Putamen (tissue), 1 donor: ENCODE results near the gene SSR4.
"Not testable (repeated sequence)": the region's sequence is repeated elsewhere in the genome, so short reads cannot be mapped to it uniquely, and the experiment has no call there.

Experiments used
- DNase-seq: peaks from one replicate; pipeline ENCODE4 v3.0.0-alpha.2; 2016; ENCODE audit warnings: low spot score

Gene SSR4

DNA sequence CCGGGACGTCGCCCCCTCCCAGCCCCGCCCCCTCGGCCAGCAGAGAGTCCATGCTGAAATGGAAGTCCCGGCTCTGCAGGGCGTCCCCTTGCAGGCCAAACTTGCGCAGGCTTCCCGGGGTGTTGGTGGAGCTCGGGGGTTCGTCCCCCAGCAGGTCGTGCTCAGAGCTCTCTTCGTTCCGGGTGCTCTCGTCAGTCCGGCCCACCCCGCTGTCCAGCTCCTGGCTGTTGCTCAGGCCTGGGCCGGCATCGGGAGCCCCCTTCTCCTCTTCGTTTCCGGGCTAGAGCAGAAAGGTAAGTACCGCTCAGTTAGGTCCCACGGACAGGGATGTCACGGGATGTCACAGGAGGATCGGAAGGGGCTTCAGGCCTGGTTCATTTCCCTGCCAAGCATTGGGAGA lies 10.2 kb downstream of the SSR4 start:
- DNase-seq, result no peak

DNA sequence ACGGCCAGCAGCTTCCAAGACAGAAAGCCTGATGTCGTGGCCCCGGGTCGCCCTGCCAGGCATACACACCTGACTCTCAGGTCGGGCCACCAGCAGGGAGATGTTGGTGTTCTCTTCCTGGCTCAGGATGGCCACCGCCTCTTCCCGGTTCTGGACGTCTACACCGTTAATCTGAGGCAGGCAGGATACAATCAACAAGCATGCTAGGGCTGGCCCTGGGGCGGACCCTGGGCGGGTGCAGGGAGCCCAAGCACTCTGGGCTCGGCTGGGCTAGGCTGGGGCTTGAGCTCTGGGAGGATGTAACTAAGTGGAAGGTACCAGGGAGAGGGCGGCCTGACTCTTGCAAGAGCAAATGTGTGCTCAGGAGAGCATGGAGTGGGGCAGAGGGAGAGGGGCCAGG lies 11.0 kb downstream of the SSR4 start:
- no peak for DNase-seq

- DNase-seq, result no peak
These were observed 12.6 kb downstream of the SSR4 start for GRCh38 chrX:153806999-153807575.

GRCh38 chrX:153807976-153808375 lies 13.5 kb downstream of the SSR4 start:
- no peak for DNase-seq

DNA sequence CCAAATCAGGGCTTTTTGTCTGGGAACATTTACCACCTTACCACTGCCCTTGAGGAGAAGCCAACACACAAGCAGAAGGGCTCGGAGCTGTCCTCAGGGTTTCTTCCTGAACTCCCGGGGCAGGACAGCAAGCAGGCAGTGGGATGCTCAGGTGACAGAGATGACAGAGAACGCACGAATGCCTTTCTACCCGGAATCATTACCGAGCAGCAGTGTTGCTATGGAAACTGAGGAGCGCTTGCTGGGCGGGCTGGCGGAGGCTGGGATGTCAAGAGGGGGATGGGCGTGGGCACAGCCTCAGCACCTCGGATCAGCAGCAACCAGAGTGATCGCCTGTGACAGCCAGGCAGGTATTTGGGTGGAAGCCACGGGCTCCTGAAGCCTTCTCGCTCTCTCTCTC lies 17.8 kb downstream of the SSR4 start:
- peak; percentile 49 for DNase-seq

GRCh38 chrX:153813161-153813560 lies 18.7 kb downstream of the SSR4 start:
- no peak for DNase-seq

- DNase-seq, result no peak
These were observed 20.3 kb downstream of the SSR4 start for GRCh38 chrX:153814591-153815315.

DNA sequence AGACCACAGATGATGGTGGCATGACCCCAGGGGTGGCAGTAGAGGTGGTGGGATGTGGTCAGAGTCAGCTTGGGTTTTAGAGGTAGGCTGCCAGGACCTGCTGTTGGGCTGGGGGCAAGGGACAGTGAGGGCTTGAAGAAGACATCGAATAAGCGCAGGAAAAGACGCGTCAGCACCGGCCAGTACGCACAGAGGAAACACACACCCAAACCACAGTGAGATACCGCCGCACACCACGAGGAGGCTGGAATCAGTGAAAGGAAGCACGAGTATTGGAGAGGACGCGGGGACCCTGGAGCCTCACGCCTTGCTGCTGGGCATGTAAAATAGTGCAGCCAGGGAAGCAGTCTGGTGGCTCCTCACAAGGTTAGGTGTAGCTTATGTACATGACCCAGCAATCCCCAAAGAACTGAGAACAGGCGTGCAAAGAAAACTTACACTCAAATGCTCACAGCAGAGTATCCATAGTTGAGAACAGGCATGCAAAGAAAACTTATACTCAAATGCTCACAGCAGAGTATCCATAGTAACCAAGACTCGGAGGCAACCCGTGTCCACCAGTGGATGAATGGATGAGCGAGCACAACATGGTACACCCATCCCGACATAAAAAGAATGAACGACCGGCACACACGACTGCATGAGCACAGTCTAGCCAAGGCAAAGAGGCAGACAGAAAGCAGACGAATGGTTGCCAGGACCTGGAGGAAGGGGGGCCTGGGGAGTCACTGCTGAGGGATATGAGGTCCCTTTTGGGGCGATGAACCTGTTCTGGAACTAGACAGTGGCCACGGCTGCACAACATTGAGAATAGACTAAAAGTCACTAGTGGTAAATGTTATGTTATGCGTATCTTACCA lies 22.6 kb downstream of the SSR4 start:
- DNase-seq, result no peak

DNA sequence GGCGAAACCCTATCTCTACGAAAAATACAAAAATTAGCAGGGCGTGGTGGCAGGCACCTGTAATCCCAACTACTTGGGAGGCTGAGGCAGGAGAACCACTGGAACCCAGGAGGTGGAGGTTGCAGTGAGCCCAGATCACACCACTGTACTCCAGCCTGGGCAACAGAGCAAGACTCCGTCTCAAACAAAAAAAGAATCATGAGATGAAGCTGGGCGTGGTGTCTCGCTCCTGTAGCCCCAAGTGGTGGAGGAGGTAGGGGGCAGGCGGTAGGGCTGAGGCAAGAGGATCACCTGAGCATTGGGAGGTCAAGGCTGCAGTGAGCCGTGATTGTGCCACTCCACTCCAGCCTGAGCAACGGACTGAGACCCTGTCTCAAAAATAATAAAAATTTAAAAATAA lies 23.6 kb downstream of the SSR4 start:
- not testable (repeated sequence) for DNase-seq

DNA sequence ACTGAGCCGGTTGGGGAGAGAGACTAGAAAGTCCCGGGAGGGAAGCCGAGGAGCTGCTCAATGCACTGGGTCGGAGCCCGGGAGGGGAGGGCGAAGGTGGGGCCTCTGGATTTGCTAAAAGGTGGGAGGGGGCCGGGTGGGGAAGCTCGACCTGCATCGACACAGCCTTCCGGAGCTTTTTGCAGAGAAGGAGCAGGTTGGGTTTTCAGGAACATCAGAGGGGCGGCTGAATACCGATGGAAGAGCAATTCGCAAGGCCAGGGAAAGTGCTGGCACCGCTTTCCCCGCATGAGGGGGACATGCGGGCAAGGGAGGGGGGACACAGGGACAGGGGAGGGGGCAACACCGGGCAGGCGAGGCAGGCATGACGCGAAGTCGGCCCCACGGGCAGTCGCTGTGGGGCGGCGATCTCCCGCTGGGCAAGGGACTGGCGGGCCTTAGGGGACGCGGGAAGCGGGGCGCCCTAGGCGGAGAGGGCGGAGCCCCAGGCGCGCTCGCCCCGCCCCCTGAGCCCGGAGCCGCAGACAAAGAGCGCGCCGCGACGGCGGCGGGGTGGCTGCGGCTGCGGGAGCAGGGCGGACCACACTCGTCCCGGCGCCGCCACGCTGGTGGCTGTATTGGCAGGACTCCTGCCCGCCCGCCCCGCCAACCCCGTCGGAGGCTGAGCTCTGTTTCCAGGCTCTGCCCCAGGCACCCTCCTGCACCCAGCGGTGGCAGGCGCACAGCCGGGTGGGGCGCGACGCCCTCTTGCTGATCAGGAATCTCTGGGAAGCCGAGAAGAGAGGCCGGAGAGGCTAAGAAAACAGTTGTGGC lies 24.3 kb downstream of the SSR4 start:
- no peak for DNase-seq

GRCh38 chrX:153819384-153820040 lies 25.0 kb downstream of the SSR4 start:
- no peak for DNase-seq

GRCh38 chrX:153820601-153821000 lies 26.1 kb downstream of the SSR4 start:
- DNase-seq, result no peak

DNA sequence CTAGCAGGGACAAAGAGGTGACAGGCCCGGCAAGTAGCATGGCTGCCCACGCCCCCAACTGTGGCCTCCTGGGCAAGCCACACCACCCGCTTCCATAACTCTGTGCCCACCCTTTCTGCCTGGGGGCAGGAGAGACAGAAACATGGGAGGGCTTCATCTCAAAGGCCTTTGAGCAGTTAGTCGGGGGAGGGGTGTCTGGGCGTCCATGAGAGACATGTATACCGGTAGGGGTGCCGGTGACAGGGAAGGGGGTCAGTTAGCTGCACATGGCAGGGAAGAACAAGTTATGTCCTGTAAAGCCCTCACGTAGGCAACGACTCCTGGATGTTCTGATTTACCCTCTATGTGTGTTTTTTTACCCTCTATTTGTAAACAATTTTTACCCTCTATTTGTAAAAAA lies 26.6 kb downstream of the SSR4 start:
- DNase-seq, result no peak

GRCh38 chrX:153824348-153824747 lies 29.9 kb downstream of the SSR4 start:
- DNase-seq, result no peak

DNA sequence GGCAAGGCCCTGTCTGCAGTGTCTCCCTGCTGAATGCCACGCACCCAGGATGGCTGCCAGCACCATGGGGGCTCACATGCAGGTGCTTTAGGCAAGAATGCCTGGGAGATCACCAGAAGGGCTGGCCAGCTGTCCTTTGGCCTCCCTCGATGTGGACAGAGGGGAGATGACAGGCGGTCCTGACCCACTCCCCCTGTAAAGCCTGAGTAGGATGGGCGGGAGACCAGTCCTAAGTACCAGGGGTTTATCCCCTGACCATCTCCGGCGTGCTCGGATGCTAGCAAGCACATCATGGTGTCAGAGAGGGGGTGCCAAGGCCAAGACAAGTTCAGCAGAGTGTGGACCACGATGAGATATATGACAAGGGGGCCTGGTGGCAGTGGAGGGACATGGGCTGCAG lies 30.6 kb downstream of the SSR4 start:
- DNase-seq, result no peak

DNA sequence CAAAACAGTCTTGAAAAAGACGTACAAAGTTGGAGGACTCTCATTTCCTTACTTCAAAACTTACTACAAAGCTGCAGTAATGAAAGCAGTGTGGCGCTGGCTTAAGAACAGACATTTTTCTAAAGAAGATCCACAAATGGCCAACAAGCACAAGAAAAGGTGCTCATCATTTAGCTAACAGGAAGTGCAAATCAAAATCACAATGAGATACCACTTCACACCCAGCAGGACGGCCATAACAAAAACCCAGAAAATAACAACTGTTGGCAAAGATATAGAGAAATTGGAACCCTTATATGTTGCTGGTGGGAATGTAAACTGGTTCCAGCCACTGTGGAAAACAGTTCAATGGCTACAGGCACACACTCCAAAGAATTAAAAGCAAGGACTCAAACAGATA lies 32.5 kb downstream of the SSR4 start:
- DNase-seq, result no peak

DNA sequence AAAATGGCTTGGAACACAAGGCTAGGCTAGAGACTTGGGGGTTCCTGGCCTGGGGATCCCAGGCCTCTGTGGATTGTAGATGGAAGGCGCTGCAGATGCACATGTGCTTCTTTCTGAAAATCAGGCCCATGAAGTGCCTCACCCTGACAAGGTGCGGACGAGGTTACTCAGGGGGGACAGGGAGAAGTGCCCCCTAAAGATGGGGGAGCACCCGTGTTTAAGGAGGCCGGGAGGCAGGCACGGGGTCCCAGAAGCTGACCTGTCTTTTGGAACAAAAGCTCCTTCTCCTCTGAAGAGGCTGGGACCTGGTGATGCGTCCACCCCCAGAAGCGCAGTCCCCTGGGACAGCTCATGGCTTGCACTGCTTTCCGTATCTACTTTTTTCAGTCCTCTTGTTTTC lies 33.4 kb downstream of the SSR4 start:
- no peak for DNase-seq

- no peak for DNase-seq
These were observed 33.8 kb downstream of the SSR4 start for GRCh38 chrX:153828308-153828707.

DNA sequence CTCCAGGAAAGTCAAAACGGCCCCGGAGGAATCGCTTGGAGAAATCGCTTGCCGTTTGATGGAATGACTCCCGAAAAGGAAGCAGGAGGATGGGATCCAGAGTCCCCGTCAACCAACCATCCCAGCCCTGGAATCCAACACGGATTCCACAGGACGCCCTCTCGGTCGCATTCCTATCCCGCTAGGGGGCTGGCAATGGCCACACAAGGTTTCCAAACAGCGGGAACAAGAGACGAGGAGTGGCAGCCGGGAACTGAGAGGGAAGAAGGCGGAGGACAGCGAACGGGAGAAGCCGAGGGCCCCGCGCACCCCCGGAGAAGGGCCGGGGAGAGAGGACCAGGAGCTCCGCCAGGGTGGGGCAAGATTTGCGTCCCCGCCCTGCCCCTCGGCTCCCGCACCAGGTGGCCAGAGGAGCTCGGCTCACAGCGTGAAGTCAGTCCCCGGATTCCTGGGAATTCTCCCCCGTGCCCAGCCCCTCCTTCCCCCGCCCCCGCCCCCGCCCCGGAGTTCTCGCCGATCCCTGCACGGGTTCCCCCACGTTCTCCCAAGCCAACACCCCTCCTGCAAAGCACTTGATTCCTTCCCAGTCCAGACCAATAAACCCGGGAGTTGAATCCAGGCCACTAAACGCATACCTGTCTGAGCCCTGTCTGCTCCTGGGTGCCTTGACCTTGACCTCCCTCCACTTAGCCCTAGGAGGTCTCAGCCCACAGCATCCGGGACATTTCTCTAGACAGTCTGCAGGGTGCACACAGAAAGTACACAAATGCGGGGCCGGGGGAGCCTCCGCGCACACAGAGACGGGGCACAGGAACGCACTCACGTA lies 34.5 kb downstream of the SSR4 start:
- no peak for DNase-seq

DNA sequence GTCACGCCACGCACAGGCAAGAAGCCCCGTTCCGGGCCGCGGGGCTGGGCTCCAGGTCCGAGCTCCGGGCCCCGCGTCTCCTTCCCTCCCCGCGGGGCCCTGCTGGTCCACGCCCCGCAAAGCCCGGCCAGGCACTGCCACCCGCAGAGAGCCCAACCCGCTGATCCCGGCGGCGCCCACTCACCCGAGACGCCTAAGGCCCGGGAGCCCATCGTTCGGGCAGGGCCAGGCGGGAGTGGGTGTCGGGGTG lies 35.0 kb downstream of the SSR4 start:
- DNase-seq, result no peak
